Neural progenitor cell (in vitro differentiated cells): Measurements from ENCODE around the gene TBC1D10A. TPM values are rescaled to one million over a fixed set of nuclear protein-coding genes. Genes with fewer than 3 reads are reported as not detected.

Experiments
- DNase-seq: peaks from one replicate; pipeline ENCODE4 v3.0.0-alpha.2; 2016; ENCODE audit warnings: low spot score
- H2AFZ ChIP-seq: fragments of 200-600 bp; sonication (generic); replicated peaks from 2 replicates; pipeline ENCODE4 v1.6.1; 2016; ENCODE audit warnings: antibody characterized with exemption
- H3F3A ChIP-seq: fragments of 200-600 bp; sonication (generic); 2 replicates; pipeline ENCODE4 v1.6.1; 2016; ENCODE audit warnings: antibody characterized with exemption, low read depth
- H3K27ac ChIP-seq: fragments of 200-600 bp; sonication (generic); 2 replicates; pipeline ENCODE4 v1.5.1; 2016; ENCODE audit warnings: mild to moderate bottlenecking
- H3K27me3 ChIP-seq: fragments of 200-600 bp; sonication (generic); 2 replicates; pipeline ENCODE4 v1.6.1; 2016; ENCODE audit warnings: mild to moderate bottlenecking, moderate library complexity
- H3K36me3 ChIP-seq: fragments of 200-600 bp; sonication (generic); 2 replicates; pipeline ENCODE4 v1.5.1; 2016
- H3K4me1 ChIP-seq: fragments of 200-600 bp; sonication (generic); 2 replicates; pipeline ENCODE4 v1.6.1; 2016; ENCODE audit warnings: mixed run types
- H3K4me2 ChIP-seq: fragments of 200-600 bp; sonication (generic); 2 replicates; pipeline ENCODE4 v1.6.1; 2016
- H3K4me3 ChIP-seq: fragments of 200-600 bp; sonication (generic); 2 replicates; pipeline ENCODE4 v1.5.1; 2016
- H3K79me2 ChIP-seq: fragments of 200-600 bp; sonication (generic); 2 replicates; pipeline ENCODE4 v1.6.1; 2016; ENCODE audit warnings: low read depth
- H3K9ac ChIP-seq: fragments of 200-600 bp; sonication (generic); 2 replicates; pipeline ENCODE4 v1.6.1; 2016
- H3K9me3 ChIP-seq: fragments of 200-600 bp; sonication (generic); 2 replicates; pipeline ENCODE4 v1.5.1; 2016; ENCODE audit warnings: low read depth
- H4K20me1 ChIP-seq: fragments of 200-600 bp; sonication (generic); 2 replicates; pipeline ENCODE4 v1.6.1; 2016; ENCODE audit warnings: low read depth
- H3K27ac Mint-ChIP-seq: 3 replicates; pipeline ENCODE4 v1.8.0; 2021; ENCODE audit warnings: mixed read lengths
- H3K27me3 Mint-ChIP-seq: 2 replicates; pipeline ENCODE4 v1.8.0; 2022; ENCODE audit warnings: low read depth, mild to moderate bottlenecking, inconsistent platforms, moderate library complexity, mixed read lengths; ENCODE audit not compliant: insufficient read depth
- H3K36me3 Mint-ChIP-seq: 3 replicates; pipeline ENCODE4 v1.8.0; 2021; ENCODE audit warnings: mixed read lengths
- H3K4me1 Mint-ChIP-seq: 3 replicates; pipeline ENCODE4 v1.8.0; 2021; ENCODE audit warnings: mixed read lengths
- H3K4me3 Mint-ChIP-seq: 3 replicates; pipeline ENCODE4 v1.8.0; 2021; ENCODE audit warnings: mild to moderate bottlenecking, moderate library complexity, mixed read lengths
- H3K9me3 Mint-ChIP-seq: 3 replicates; pipeline ENCODE4 v1.8.0; 2020; ENCODE audit warnings: mixed read lengths
- CTCF ChIP-seq: fragments of 200-600 bp; sonication (generic); IDR thresholded peaks from 2 replicates; pipeline ENCODE4 v1.5.1; 2017; ENCODE audit warnings: antibody characterized with exemption, mild to moderate bottlenecking
- EZH2 ChIP-seq: fragments of 200-600 bp; sonication (generic); IDR thresholded peaks from 2 replicates; pipeline ENCODE4 v1.6.1; 2017; ENCODE audit warnings: antibody characterized with exemption, mild to moderate bottlenecking, moderate library complexity
- EZH2phosphoT487 ChIP-seq: fragments of 200-600 bp; sonication (generic); IDR thresholded peaks from 2 replicates; pipeline ENCODE4 v1.6.1; 2017; ENCODE audit warnings: antibody characterized with exemption
- total RNA-seq: library from RNA; depleted of rRNA; stranded (reverse); fragments of >200 nt; gene quantifications from 2 replicates; pipeline ENCODE4 v1.2.3, GENCODE V29; 2015; ENCODE audit warnings: low replicate concordance

The TBC1D10A gene
- total RNA-seq, 1 donor from 2014 or later, result 6.2 TPM

- no peak overlapping the region for H3K4me3 ChIP-seq
- peaks cover 38% of the 10 kb centered on the region for H3K4me1 Mint-ChIP-seq
- no peak overlapping the region for H3K4me2 ChIP-seq
- H3K9me3 Mint-ChIP-seq, result no peaks in the 10 kb centered on the region
- peaks cover 30% of the 10 kb centered on the region for H3K27me3 Mint-ChIP-seq
- no peak overlapping the region for H2AFZ ChIP-seq
- no peaks in the 10 kb centered on the region for H3F3A ChIP-seq
- no peaks in the 10 kb centered on the region for H3K36me3 ChIP-seq
- no peak overlapping the region for H3K27ac ChIP-seq
- H3K4me3 Mint-ChIP-seq, result peak overlapping the region; percentile 20
- H3K9ac ChIP-seq, result no peak overlapping the region
- no peaks in the 10 kb centered on the region for H4K20me1 ChIP-seq
- H3K79me2 ChIP-seq, result no peaks in the 10 kb centered on the region
- H3K4me1 ChIP-seq, result peaks cover 14% of the 10 kb centered on the region
- DNase-seq, result no peak
- TF ChIP-seq EZH2phosphoT487, result no peak
- TF ChIP-seq CTCF, result no peak
- TF ChIP-seq EZH2, result no peak
- no peaks in the 10 kb centered on the region for H3K9me3 ChIP-seq
- H3K36me3 Mint-ChIP-seq, result no peaks in the 10 kb centered on the region
- peaks cover 30% of the 10 kb centered on the region for H3K27me3 ChIP-seq
- H3K27ac Mint-ChIP-seq, result peak overlapping the region; percentile 35
Observed at GRCh38 chr22:30248484-30248883, 78.3 kb downstream of the TBC1D10A start.

GRCh38 chr22:30247974-30248373, 78.8 kb downstream of the TBC1D10A start:
- Histone ChIP-seq H3K4me3 (no peak overlapping the region), H3K4me1 (peaks cover 14% of the 10 kb centered on the region), H3K4me2 (no peak overlapping the region), H3F3A (no peaks in the 10 kb centered on the region), H3K9me3 (no peaks in the 10 kb centered on the region), H4K20me1 (no peaks in the 10 kb centered on the region), H3K36me3 (no peaks in the 10 kb centered on the region), H3K27me3 (peaks cover 30% of the 10 kb centered on the region), H3K79me2 (no peaks in the 10 kb centered on the region), H3K9ac (no peak overlapping the region), H2AFZ (no peak overlapping the region), H3K27ac (no peak overlapping the region)
- Mint-ChIP-seq H3K36me3 (no peaks in the 10 kb centered on the region), H3K4me3 (no peak overlapping the region), H3K27ac (no peak overlapping the region), H3K27me3 (peaks cover 30% of the 10 kb centered on the region), H3K9me3 (no peaks in the 10 kb centered on the region), H3K4me1 (peaks cover 35% of the 10 kb centered on the region)
- no peak for TF ChIP-seq CTCF
- no peak for TF ChIP-seq EZH2
- TF ChIP-seq EZH2phosphoT487, result no peak
- DNase-seq, result no peak

GRCh38 chr22:30247561-30247960, 79.2 kb downstream of the TBC1D10A start:
- no peak for DNase-seq
- no peak overlapping the region for H3K4me3 Mint-ChIP-seq
- H3K27me3 ChIP-seq, result peaks cover 30% of the 10 kb centered on the region
- TF ChIP-seq CTCF, result no peak
- TF ChIP-seq EZH2phosphoT487, result no peak
- TF ChIP-seq EZH2, result no peak
- H3K4me2 ChIP-seq, result no peak overlapping the region
- no peak overlapping the region for H3K27ac ChIP-seq
- no peak overlapping the region for H2AFZ ChIP-seq
- no peaks in the 10 kb centered on the region for H3K9me3 Mint-ChIP-seq
- H3K27me3 Mint-ChIP-seq, result peaks cover 30% of the 10 kb centered on the region
- no peak overlapping the region for H3K27ac Mint-ChIP-seq
- H3K9me3 ChIP-seq, result no peaks in the 10 kb centered on the region
- no peak overlapping the region for H3K9ac ChIP-seq
- H3K79me2 ChIP-seq, result no peaks in the 10 kb centered on the region
- no peaks in the 10 kb centered on the region for H3K36me3 ChIP-seq
- no peak overlapping the region for H3K4me3 ChIP-seq
- no peaks in the 10 kb centered on the region for H4K20me1 ChIP-seq
- no peaks in the 10 kb centered on the region for H3K36me3 Mint-ChIP-seq
- H3F3A ChIP-seq, result no peaks in the 10 kb centered on the region
- peaks cover 31% of the 10 kb centered on the region for H3K4me1 Mint-ChIP-seq
- H3K4me1 ChIP-seq, result peaks cover 14% of the 10 kb centered on the region
